HG02642 (cell line): ENCODE results near the gene PER1.
"Not testable (repeated sequence)": the region's sequence is repeated elsewhere in the genome, so short reads cannot be mapped to it uniquely, and the experiment has no call there.

Source experiments
- ATAC-seq: cut with Tn5 transposase; IDR thresholded peaks from one replicate; pipeline ENCODE4 v1.9.1; 2021; ENCODE audit warnings: mild to moderate bottlenecking; ENCODE audit not compliant: unreplicated experiment, poor library complexity

The PER1 gene

DNA sequence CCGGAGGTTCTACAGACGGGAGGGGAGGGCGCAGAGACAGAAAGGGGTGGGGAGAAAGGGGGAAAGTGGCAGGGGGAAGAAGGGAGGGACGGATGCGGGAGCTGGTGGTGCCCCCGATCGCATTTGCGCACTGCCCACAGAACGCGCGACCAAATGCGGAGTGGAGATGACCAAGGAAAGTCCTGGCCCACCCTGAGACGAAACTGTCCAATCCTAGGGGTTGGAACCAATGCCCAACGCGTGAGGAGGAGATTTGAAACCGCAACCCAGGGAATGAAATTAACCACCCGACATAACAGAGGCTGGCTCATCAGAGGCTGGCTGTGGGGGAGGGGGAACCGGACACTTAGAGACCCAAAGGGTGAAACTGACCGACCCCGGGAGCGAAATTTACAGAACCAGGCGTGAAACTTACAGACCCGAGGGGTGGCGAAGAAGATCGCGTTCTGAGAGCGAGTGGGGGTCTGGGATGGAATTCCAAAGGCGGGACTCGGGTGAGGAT, 29.7 kb downstream of the PER1 start:
- ATAC-seq: no peak

DNA sequence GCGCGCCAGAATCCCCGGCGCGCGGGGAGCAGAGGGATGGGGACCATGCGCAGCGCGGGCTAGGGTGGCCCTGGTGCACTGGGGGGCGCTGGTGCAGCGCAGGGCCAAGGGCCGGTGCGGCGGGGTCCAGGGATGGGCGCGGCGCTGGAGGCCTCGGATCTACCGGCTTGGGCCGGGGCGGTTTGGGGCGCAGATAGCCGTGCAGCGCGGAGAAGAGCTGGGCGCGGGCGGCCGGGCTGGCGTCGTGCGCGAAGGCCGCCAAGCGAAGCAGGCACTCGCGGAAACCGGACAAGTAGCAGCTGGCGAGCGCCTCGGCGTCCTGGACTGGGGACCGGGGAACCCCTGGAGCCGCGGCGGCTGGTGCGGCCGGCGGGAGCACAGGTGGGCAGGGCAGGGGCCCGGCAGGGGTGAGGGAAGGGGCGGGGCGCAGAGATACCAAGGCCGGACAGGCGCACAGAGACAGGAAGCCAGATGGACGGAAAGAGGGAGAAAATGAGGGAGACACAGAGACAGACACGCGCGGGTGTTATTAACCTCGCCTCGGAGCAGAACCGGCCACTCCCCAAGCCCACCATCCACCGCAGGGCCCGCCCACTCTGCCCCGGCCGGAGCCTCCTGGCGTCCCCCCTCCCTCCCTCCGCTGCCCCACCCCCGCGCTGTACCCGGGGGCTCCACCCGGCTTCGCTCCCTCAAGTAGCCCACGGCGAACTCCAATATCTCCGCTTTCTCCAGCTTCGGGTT, 30.4 kb downstream of the PER1 start:
- peak; percentile 30 for ATAC-seq

DNA sequence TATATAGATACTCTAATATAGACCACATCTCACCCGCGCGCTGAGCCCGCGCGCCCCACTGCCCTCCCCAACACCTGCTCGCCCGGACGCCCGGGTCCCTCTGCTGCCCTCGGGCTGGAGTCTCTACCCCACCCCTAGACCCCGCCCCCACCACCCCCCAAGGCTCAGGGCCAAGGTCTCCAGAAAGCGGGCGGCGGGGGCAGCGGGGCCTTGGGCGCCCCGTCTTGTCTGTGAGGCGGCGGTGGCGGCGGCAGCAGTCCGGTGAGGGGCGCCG, 30.9 kb downstream of the PER1 start:
- ATAC-seq: no peak

DNA sequence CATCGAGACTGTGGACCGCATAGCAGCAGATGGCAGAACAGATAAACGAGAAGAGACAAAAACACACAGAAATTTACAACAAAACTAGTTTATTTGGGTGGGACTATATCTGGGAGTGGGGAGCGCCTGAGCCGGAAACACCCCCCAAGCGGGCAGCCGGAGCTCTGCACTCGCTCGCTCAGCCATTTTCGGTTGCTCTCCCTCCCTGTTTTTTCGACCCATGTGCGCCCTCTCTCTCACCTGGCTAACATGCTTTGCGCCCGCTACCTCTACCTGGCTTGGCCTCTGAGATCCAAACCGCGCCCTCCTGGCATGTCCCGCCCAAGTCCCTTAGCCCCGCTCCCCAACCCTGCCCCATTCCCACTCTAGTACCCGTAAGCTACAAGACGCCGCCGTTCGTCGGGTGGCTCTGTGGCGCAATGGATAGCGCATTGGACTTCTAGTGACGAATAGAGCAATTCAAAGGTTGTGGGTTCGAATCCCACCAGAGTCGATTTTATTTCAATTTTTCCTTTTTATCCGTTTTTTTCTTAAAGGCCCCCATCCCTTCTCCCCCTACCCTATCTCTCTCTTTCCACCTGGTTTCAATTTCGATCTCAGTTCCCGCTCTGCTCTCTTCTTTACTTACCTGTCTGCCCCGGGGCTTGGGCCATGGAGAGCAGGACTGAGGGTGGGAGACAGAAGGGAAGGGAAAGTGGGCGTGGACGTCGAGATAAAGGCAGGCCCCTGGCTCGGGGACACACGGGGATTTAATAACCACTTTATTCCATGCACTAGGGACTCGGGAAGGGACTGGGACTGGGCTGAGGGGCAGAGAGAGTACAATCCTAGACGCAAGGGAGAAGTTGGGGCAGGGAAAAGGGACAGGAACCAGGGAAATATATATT, 31.4 kb downstream of the PER1 start:
- ATAC-seq: no peak

DNA sequence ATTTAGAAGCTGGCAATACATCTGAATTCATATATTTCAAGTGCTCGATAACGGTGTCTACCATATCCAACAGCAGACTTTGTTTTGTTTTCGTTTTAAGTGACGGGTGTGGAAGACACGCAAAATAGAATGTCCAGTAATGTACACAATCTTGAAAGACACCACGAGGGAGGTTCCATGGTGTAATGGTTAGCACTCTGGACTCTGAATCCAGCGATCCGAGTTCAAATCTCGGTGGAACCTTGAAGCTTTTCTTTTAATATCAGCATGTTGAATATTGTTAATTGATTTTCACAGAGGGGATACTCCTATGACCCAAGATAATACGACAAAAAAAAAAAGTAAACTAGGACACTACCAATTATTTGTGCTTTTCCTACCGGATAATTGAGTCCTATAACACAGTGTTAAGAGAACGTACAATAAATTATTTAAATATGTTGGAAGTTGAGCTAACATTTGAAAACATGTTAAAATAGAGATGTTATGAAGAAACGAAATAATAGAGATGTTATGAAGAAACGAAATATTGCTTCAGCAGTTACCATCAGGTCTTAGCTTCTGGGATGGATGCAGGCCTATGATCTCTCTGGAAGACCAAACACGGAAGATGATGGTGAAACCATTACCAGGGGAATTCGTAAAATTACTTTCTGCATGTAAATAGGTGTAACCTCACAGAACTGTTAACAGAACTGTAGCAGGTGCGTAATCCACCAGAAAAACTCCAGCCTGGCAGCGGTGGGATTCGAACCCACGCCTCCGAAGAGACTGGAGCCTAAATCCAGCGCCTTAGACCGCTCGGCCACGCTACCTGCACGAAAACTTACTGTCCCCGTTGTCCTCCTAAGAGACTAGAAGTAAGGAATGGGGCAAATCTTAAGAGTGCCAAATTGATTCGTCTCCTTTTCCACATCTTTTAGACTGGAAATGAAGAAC, 32.4 kb downstream of the PER1 start:
- peak; percentile 25 for ATAC-seq

DNA sequence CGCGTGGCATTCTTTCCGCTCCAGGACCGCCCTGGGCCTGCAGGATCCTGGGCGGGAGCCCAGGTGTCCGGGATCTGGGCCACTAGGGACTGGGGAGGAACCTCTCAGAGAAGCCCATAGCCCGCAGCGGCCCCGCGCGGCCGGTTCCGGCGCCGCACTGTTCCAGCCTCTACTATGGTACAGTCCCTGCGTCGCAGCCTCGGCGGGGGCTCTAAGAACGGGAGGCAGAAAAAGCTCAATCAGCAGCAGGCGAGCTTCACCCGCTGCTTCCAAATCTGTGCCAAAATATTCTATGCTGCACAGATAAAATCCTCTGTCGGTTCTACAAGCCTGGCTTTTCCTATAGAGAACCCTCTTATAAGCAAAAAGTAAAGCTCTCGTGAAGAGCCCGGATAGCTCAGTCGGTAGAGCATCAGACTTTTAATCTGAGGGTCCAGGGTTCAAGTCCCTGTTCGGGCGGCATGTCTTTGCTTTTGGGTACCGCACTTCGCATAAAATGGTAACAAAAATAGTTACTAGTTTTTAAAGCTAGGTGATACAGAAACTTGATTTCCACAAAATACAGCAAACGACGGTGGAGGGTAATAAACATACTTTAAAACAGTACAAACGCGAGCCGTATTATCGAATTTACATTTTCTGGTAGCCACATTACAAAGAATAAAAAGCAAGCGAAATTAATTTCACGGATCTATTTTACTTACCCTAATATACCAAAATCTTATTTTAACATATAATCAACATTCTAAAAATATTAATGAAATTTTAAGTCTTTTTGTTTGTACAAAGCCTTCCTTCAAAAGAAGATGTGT, 33.2 kb downstream of the PER1 start:
- ATAC-seq: peak; percentile 46

DNA sequence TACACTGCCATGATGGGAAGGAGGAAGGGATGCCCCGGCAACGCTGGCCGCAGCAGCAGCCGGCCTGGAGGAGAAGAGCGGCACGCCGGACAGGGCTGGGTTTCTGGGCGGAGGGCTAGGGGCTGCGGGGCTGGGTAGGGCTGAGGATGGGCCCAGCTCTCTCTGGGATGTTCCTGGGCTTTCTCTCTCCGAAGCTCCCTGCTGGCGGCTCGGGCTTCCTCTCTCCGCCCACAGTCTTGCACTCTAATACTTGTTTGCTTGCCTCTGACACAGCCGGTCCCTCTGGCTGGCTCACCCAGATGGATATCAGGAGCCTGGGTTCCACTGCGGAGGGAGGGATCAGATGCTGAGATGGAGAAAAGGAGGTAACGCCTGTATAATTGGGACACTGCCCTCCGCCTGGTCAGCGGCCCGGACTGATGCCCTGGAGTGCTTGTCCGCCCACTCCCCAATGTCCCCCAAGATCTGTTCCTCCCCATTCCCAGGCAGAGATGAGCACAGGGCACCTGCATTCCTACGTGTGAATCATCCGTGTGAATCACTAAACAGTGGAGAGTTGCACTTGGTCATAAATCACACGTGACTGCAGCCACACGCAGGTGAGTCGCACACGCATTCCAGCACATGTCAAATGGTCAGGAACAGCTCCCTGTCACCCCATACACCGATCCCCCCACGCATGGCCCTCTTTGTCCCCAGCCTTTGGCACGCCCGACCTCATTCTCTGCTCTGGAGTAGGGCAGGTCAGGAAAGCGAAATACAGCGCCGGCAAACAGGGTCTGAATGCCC, 34.0 kb downstream of the PER1 start, which contains the start of gene ALOXE3:
TSS of gene ALOXE3 (minus strand) at position 535 of the 789 bp plus-strand sequence. CDS start at position 11, 524 bp downstream.
- ATAC-seq: no peak

DNA sequence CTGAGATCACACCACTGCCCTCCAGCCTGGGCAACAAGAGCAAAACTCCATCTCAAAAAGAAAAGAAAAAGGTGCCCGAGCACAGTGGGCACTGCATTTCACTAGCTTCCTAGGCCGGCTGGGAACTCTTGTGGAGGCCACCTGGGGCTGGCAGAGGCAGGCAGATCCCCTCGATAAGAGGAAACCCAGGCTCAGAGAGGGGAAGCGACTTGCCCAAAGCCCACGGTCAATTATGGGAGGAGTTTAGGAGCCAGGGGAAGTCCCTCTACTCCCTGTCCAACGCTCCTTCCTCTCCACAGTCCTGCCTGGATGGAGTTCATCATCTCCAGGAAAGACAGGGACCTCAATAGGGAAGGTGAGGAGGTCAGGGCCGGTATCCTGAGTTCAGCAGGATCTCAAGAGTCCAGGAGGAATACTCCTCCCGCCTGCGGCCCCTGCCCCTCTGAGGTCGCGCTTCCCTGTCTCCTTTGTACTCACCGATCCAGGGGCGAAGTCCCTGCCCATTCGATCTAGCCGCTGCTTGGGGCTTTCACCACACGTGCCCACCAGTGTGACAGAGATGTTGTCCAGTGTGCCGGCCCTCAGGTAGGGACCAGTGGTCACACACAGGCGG, 34.7 kb downstream of the PER1 start:
- no peak for ATAC-seq

DNA sequence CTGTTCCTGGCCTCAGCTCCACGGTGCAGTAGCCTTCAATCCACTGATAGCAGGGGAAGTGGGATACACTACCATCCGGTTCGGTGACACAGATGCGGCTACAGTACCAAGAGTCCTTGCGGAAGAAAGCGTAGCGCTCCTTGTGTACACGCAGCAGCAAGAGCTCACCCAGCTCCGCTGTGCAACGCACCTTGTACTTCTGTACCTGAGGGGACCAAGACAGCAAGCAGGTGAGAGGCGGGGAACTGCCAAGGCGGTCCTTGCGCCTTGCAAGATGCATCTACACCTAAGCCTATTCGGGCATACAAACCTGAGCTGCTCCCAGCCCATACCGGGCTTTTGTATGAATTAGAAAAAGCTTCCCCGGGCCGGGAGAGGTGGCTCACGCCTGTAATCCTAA, 35.4 kb downstream of the PER1 start:
- ATAC-seq: no peak

DNA sequence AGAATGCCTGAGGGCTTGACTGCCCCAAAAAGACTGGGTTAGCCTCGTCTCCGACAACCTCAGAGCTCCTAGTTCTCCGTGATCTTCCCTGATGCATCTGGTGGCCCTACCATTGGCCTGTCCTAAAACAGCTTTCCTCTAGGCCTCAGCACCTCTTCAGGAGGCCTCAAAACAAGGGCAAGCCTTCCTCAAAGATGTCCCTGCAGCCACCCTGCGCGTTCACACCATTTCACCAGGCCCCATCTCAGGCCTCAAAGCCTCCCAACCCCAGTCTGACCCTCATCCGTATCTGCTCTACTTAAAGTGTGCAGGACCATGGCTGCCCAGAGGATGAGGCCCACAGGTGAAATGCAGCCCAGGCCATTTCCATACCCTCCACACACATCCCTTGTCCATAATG, 41.3 kb downstream of the PER1 start:
- no peak for ATAC-seq

DNA sequence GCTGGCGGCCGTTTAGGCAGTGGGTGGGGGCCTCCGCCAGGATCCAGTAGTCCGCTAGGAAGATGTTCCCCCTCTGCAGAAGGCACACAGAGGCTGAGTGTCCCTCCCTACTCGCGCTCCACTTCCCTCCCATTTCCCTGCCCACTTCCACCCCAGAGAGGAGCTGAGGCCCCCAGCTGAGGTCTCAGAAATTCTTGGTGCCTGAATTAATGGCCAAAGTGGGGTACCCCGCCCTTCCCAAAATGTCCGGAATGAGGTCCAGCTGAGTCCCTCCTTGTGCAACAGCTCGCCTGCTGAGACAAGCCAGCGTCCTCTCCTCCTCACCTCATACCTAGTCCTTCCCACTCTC, 41.8 kb downstream of the PER1 start:
- ATAC-seq: no peak

DNA sequence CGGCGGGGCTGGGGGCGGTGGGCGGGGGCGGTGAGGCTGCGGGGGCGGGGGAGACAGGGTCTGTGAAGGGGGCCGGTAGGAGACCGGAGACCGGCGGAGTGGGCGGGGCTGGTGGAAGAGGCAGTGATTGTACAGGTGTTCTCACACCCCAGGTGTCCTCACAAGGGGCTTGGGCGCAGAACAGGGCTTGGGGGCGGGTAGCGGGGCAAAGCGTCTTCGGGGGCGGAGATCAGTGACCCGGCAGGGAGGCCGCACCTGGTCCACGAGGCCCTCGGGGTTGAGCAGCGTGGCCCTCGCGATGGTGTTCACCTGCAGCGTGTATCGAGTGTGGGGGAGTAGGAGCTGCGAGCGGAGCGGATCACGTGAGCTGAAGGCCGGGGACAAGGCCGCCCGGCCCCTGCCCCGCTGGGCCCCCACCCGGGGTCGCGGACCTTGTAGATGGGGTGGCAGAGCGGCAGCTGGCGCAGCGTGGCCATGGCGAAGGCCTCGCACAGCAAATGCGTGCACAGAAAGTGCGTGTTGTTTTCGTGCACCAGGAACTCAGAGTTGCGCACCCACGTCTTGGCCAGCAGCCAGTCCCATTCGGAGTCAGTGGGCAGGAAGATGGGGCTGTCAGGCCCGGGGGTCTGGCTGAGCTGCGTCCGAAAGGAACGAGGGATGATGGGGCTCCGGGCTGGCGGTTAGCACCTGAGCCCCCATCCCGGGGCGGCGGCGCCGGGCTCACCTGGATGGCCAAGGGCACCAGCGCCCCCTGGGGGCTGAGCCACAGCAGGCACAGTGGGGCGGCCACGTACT, 42.3 kb downstream of the PER1 start:
- ATAC-seq: peak; percentile 59

DNA sequence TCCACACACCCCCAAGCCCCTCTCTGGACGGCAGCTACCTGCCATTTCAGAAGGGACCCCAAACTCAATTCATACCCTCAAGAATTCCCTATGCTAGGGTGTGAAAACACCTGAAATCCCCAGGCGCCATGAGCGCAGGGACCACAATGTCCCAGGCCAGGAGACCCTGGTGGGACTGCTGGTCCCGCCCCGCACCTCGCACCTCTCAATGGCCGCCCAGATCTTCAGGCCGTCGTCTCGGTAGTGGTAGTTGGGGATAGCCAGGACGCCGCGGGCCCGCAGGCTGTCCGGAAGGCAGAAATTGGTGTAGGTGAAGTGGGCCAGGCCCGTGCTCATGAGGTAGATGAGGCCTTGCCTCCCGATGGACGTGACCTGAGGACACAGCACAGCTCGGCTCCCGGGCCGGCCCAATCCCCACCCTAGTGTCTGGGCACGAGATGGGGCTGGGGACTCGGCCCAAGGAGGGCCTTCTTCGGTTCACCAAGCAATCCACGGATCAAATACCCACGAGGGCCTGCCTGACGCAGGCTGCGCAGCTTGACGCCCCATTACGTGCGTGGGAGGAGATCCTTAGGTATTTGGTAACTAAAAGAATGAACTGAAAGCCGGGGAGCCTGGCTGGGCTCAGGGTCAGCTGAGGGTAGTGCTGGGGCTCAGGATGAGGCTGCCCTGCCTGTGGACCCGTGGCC, 43.1 kb downstream of the PER1 start:
- ATAC-seq: no peak

DNA sequence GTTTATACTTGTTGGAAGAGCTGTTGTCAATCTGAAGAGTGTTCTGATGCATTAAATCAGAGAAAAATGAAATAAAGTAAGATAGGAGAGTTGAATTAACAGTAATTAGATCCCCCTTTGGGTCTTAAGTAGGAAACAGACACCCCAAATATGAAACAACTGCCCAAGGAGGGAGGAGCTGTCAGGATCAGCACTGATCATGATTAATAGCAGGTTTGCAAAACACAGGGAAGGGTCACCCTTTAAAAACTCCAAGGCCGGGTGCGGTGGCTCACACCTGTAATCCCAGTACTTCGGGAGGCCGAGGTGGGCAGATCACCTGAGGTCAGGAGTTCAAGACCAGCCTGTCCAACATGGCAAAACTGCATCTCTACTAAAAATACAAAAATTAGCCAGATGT, 45.2 kb downstream of the PER1 start:
- not testable (repeated sequence) for ATAC-seq

DNA sequence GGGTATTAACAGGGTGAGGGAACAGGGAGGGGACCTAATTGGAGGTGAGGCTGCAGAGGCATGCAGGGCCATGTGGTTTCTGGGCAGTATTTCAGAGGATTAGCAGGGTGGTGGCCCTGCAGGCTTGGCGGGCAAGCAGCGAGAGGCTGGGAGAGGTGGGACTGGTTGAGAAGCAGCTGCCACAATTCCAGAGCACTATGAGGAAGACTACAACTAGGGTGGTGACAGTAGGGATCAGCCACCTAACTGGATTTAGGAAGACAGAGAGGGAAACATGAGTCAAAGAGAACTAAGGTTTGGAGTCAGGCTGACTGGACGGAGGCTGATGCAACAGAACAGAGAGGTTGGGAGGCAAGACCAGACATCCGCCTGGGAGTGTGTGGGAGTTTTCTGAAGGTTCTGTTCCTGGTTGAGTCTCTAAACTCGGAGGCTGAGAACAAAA, 46.2 kb downstream of the PER1 start:
- ATAC-seq: no peak

DNA sequence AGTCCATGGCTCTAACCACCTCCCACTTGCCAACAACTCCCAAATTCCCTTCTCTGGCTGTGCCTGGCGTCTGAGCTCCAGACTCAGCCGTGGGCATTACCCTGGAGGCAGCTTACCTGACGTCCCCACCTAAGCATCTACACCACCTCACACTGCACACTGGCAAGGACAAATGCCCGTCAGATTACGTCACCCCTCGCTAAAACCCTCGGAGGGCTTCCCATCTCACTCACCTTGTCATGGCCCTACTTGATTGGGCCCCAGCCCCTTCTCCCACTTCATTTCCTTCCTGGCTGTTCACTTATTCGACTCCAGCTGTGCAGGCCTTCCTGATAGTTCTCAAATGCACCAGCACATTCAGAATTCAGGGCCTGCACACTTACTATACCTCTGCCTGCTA, 47.3 kb downstream of the PER1 start:
- no peak for ATAC-seq

DNA sequence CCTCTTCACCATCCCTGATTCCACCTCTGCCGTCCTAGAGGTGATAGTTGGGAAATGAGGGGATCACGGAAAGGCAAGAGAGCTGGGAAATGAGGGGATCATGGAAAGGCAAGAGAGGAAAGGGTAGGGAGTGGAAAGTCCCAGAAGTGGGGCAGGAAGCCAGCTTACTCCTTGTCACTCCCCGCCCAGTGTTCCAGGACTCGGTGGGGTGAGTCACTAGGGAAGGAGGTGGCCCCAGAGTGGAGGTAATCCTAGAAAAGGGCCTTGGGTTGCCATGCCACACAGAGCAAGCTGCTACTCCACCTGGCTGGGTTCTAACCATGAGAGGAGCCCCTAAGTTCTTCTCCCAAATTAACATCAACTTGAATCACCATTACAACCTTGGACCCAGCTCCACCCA, 48.7 kb downstream of the PER1 start:
- ATAC-seq: no peak
